IPS-20b (cell line): ENCODE data around the gene CRTC1.

Experiments
- H3K27ac ChIP-seq: one replicate; pipeline ENCODE4 v1.5.1; 2013; ENCODE audit warnings: low read length
- H3K27me3 ChIP-seq: 2 replicates; pipeline ENCODE4 v1.6.1; 2013; ENCODE audit warnings: mild to moderate bottlenecking, low read length, inconsistent platforms; ENCODE audit not compliant: insufficient read depth
- H3K36me3 ChIP-seq: 2 replicates; pipeline ENCODE4 v1.6.1; 2013; ENCODE audit warnings: low read depth, mild to moderate bottlenecking, inconsistent platforms, low read length, moderate library complexity; ENCODE audit not compliant: insufficient read depth
- H3K4me1 ChIP-seq: 2 replicates; pipeline ENCODE4 v1.6.1; 2013; ENCODE audit warnings: mild to moderate bottlenecking, control low read depth, inconsistent platforms, low read length, moderate library complexity; ENCODE audit not compliant: insufficient read depth
- H3K4me3 ChIP-seq: 2 replicates; pipeline ENCODE4 v1.5.1; 2013; ENCODE audit warnings: mild to moderate bottlenecking, low read length, inconsistent platforms
- H3K9ac ChIP-seq: 2 replicates; pipeline ENCODE4 v1.6.1; 2013; ENCODE audit warnings: low read depth, mild to moderate bottlenecking, inconsistent platforms, low read length, moderate library complexity
- H3K9me3 ChIP-seq: 2 replicates; pipeline ENCODE4 v1.6.1; 2013; ENCODE audit warnings: mild to moderate bottlenecking, low read depth, low read length, inconsistent platforms; ENCODE audit not compliant: insufficient read depth

Gene CRTC1

GRCh38 chr19:18789422-18789869 lies 106.0 kb downstream of the CRTC1 start:
- no peak overlapping the region for H3K9ac ChIP-seq
- H3K36me3 ChIP-seq = no peaks in the 10 kb centered on the region
- H3K9me3 ChIP-seq = no peaks in the 10 kb centered on the region; the same call in 1 of the 2 replicates
- peaks cover 99% of the 10 kb centered on the region for H3K27me3 ChIP-seq
- H3K4me3 ChIP-seq = peak overlapping the region; percentile 54; the same call in 1 of the 2 replicates
- no peak overlapping the region for H3K27ac ChIP-seq
- H3K4me1 ChIP-seq = no peaks in the 10 kb centered on the region

- peaks cover 99% of the 10 kb centered on the region for H3K27me3 ChIP-seq
- no peaks in the 10 kb centered on the region for H3K4me1 ChIP-seq
- H3K27ac ChIP-seq = no peak overlapping the region
- H3K9me3 ChIP-seq = no peaks in the 10 kb centered on the region; the same call in 1 of the 2 replicates
- H3K36me3 ChIP-seq = no peaks in the 10 kb centered on the region
- peak overlapping the region; percentile 57; the same call in 1 of the 2 replicates for H3K4me3 ChIP-seq
- no peak overlapping the region for H3K9ac ChIP-seq
These were observed 106.5 kb downstream of the CRTC1 start for GRCh38 chr19:18789883-18790565.

- H3K27me3 ChIP-seq = peaks cover 99% of the 10 kb centered on the region
These were observed 107.3 kb downstream of the CRTC1 start, which contains the start of gene COMP for GRCh38 chr19:18790566-18791314. TSS of gene COMP (minus strand) at chr19:18791305. CDS start at chr19:18791269, 36 bp downstream.

GRCh38 chr19:18791315-18791678 lies 107.8 kb downstream of the CRTC1 start:
- Histone ChIP-seq H3K4me3 (no peak overlapping the region), H3K9ac (no peak overlapping the region), H3K36me3 (no peaks in the 10 kb centered on the region), H3K4me1 (no peaks in the 10 kb centered on the region), H3K9me3 (no peaks in the 10 kb centered on the region; the same call in 1 of the 2 replicates), H3K27ac (no peak overlapping the region), H3K27me3 (peaks cover 99% of the 10 kb centered on the region)

More at GRCh38 chr19:18790566-18791314, 107.3 kb downstream of the CRTC1 start, which contains the start of gene COMP:
- Histone ChIP-seq H3K36me3 (no peaks in the 10 kb centered on the region), H3K9me3 (no peaks in the 10 kb centered on the region; the same call in 1 of the 2 replicates), H3K27ac (no peak within 1 kb of the TSS), H3K9ac (no peak within 1 kb of the TSS), H3K4me1 (no peaks in the 10 kb centered on the region), H3K4me3 (peak within 1 kb of the TSS; percentile 57; the same call in 1 of the 2 replicates)

- Histone ChIP-seq H3K4me1 (no peaks in the 10 kb centered on the region), H3K36me3 (no peaks in the 10 kb centered on the region), H3K4me3 (no peak overlapping the region), H3K27me3 (peaks cover 99% of the 10 kb centered on the region), H3K27ac (no peak overlapping the region), H3K9ac (no peak overlapping the region), H3K9me3 (no peaks in the 10 kb centered on the region; the same call in 1 of the 2 replicates)
These were observed 109.2 kb downstream of the CRTC1 start for GRCh38 chr19:18792661-18793060.

- no peaks in the 10 kb centered on the region; the same call in 1 of the 2 replicates for H3K9me3 ChIP-seq
- no peaks in the 10 kb centered on the region for H3K36me3 ChIP-seq
- no peaks in the 10 kb centered on the region for H3K4me1 ChIP-seq
- H3K9ac ChIP-seq = no peak overlapping the region
- H3K27me3 ChIP-seq = peaks cover 99% of the 10 kb centered on the region
- no peak overlapping the region for H3K27ac ChIP-seq
- H3K4me3 ChIP-seq = no peak overlapping the region
These were observed 109.9 kb downstream of the CRTC1 start for GRCh38 chr19:18793144-18794028.

GRCh38 chr19:18794029-18794313 lies 110.5 kb downstream of the CRTC1 start:
- Histone ChIP-seq H3K27me3 (peaks cover 99% of the 10 kb centered on the region), H3K9ac (no peak overlapping the region)

GRCh38 chr19:18794692-18795091 lies 111.2 kb downstream of the CRTC1 start:
- no peak overlapping the region for H3K9ac ChIP-seq
- H3K4me1 ChIP-seq = no peaks in the 10 kb centered on the region
- no peak overlapping the region for H3K27ac ChIP-seq
- H3K9me3 ChIP-seq = no peaks in the 10 kb centered on the region; the same call in 1 of the 2 replicates
- peaks cover 99% of the 10 kb centered on the region for H3K27me3 ChIP-seq
- no peak overlapping the region for H3K4me3 ChIP-seq
- no peaks in the 10 kb centered on the region for H3K36me3 ChIP-seq

More at GRCh38 chr19:18794029-18794313, 110.5 kb downstream of the CRTC1 start:
- Histone ChIP-seq H3K4me1 (no peaks in the 10 kb centered on the region), H3K27ac (no peak overlapping the region), H3K4me3 (no peak overlapping the region), H3K9me3 (no peaks in the 10 kb centered on the region; the same call in 1 of the 2 replicates), H3K36me3 (no peaks in the 10 kb centered on the region)

GRCh38 chr19:18795540-18795939 lies 112.1 kb downstream of the CRTC1 start:
- peaks cover 99% of the 10 kb centered on the region for H3K27me3 ChIP-seq
- H3K4me1 ChIP-seq = no peaks in the 10 kb centered on the region
- H3K9me3 ChIP-seq = no peaks in the 10 kb centered on the region; the same call in 1 of the 2 replicates
- H3K36me3 ChIP-seq = no peaks in the 10 kb centered on the region
- H3K9ac ChIP-seq = no peak overlapping the region
- no peak overlapping the region for H3K4me3 ChIP-seq
- H3K27ac ChIP-seq = no peak overlapping the region

GRCh38 chr19:18796239-18796638 lies 112.8 kb downstream of the CRTC1 start:
- Histone ChIP-seq H3K9me3 (no peaks in the 10 kb centered on the region; the same call in 1 of the 2 replicates), H3K4me3 (no peak overlapping the region), H3K27ac (no peak overlapping the region), H3K9ac (no peak overlapping the region), H3K4me1 (no peaks in the 10 kb centered on the region), H3K36me3 (no peaks in the 10 kb centered on the region), H3K27me3 (peaks cover 99% of the 10 kb centered on the region)
